GM21528 (cell line): ENCODE results near the gene DRD2.
"Not testable (repeated sequence)": the region's sequence is repeated elsewhere in the genome, so short reads cannot be mapped to it uniquely, and the experiment has no call there.

Experiments used
- ATAC-seq: cut with Tn5 transposase; IDR thresholded peaks from one replicate; pipeline ENCODE4 v1.9.1; 2021; ENCODE audit warnings: mild to moderate bottlenecking, moderate library complexity; ENCODE audit not compliant: unreplicated experiment, low FRiP score

The DRD2 gene

GRCh38 chr11:113475160-113475761 is at the start of gene DRD2:
TSS of gene DRD2 (minus strand) at chr11:113475398. CDS start at chr11:113424651, 50,747 bp downstream.
- no peak for ATAC-seq

- not testable (repeated sequence) for ATAC-seq
Measured at GRCh38 chr11:113523906-113524305, 48.7 kb upstream of the DRD2 start.

GRCh38 chr11:113521737-113522517 is 46.7 kb upstream of the DRD2 start:
- ATAC-seq = no peak

GRCh38 chr11:113519989-113520613 is 44.9 kb upstream of the DRD2 start:
- ATAC-seq = no peak

GRCh38 chr11:113518716-113519495 is 43.7 kb upstream of the DRD2 start:
- no peak for ATAC-seq

- no peak for ATAC-seq
Measured at GRCh38 chr11:113517361-113517760, 42.2 kb upstream of the DRD2 start.

GRCh38 chr11:113514856-113515255 is 39.7 kb upstream of the DRD2 start:
- ATAC-seq = no peak

- no peak for ATAC-seq
Measured at GRCh38 chr11:113507341-113507740, 32.1 kb upstream of the DRD2 start.

- ATAC-seq = no peak
Measured at GRCh38 chr11:113506893-113507292, 31.7 kb upstream of the DRD2 start.

- no peak for ATAC-seq
Measured at GRCh38 chr11:113506461-113506860, 31.3 kb upstream of the DRD2 start.

- no peak for ATAC-seq
Measured at GRCh38 chr11:113505541-113506375, 30.6 kb upstream of the DRD2 start.

GRCh38 chr11:113505046-113505445 is 29.8 kb upstream of the DRD2 start:
- ATAC-seq = no peak

GRCh38 chr11:113504586-113504985 is 29.4 kb upstream of the DRD2 start:
- no peak for ATAC-seq

- ATAC-seq = no peak
Measured at GRCh38 chr11:113504071-113504470, 28.9 kb upstream of the DRD2 start.

GRCh38 chr11:113497066-113497910 is 22.1 kb upstream of the DRD2 start:
- no peak for ATAC-seq

- ATAC-seq = no peak
Measured at GRCh38 chr11:113496026-113496651, 20.9 kb upstream of the DRD2 start.

GRCh38 chr11:113494021-113494420 is 18.8 kb upstream of the DRD2 start:
- ATAC-seq = no peak

GRCh38 chr11:113493206-113493605 is 18.0 kb upstream of the DRD2 start:
- ATAC-seq = no peak

GRCh38 chr11:113488931-113489351 is 13.7 kb upstream of the DRD2 start:
- no peak for ATAC-seq
